ENCODE results near the gene ARFIP1. TPM values are rescaled to one million over a fixed set of nuclear protein-coding genes. Genes with fewer than 3 reads are reported as not detected.

The ARFIP1 gene
- polyA plus RNA-seq, 1 experiment = 11.5 TPM

- no peak for TF ChIP-seq CTCF (IDR thresholded peaks at IDR 0.05; ENCODE audit: insufficient read depth, low read depth, low read length)
- ChIA-PET POLR2A (no interaction called here), CTCF (interaction anchor here (1.0 kb wide), 1 partner anchor 12 kb away, joined by 3 read pairs; no protein-coding TSS in a partner anchor)
- DNase-seq (ENCODE audit: low read depth) = no peak
- no peaks in the 10 kb centered on the region for H3K36me3 ChIP-seq (ENCODE audit: control insufficient read depth, insufficient read depth, low read length)
- no peak overlapping the region for H3K4me3 ChIP-seq (ENCODE audit: low read depth, low read length)
- H3K27me3 ChIP-seq (ENCODE audit: control insufficient read depth, insufficient read depth, low read length) = no peaks in the 10 kb centered on the region
Measured at GRCh38 chr4:152944666-152945320, 165.0 kb downstream of the ARFIP1 start.

GRCh38 chr4:152945639-152946038, 165.9 kb downstream of the ARFIP1 start:
- H3K4me3 ChIP-seq (ENCODE audit: low read depth, low read length) = no peak overlapping the region
- DNase-seq (ENCODE audit: low read depth) = no peak
- TF ChIP-seq CTCF (IDR thresholded peaks at IDR 0.05; ENCODE audit: insufficient read depth, low read depth, low read length) = no peak
- H3K36me3 ChIP-seq (ENCODE audit: control insufficient read depth, insufficient read depth, low read length) = no peaks in the 10 kb centered on the region
- ChIA-PET CTCF (no interaction called here), POLR2A (no interaction called here)
- H3K27me3 ChIP-seq (ENCODE audit: control insufficient read depth, insufficient read depth, low read length) = peaks cover 1% of the 10 kb centered on the region; the same call in 1 of the 2 replicates

GRCh38 chr4:152946446-152946845, 166.7 kb downstream of the ARFIP1 start:
- no peak overlapping the region for H3K4me3 ChIP-seq (ENCODE audit: low read depth, low read length)
- POLR2A ChIA-PET = no interaction called here
- peaks cover 1% of the 10 kb centered on the region; the same call in 1 of the 2 replicates for H3K27me3 ChIP-seq (ENCODE audit: control insufficient read depth, insufficient read depth, low read length)
- H3K36me3 ChIP-seq (ENCODE audit: control insufficient read depth, insufficient read depth, low read length) = no peaks in the 10 kb centered on the region
- DNase-seq (ENCODE audit: low read depth) = no peak
- CTCF ChIA-PET = no interaction called here
- no peak for TF ChIP-seq CTCF (IDR thresholded peaks at IDR 0.05; ENCODE audit: insufficient read depth, low read depth, low read length)

GRCh38 chr4:152947311-152947710, 167.6 kb downstream of the ARFIP1 start:
- Histone ChIP-seq H3K27me3 (ENCODE audit: control insufficient read depth, insufficient read depth, low read length) (peaks cover 1% of the 10 kb centered on the region; the same call in 1 of the 2 replicates), H3K4me3 (ENCODE audit: low read depth, low read length) (no peak overlapping the region), H3K36me3 (ENCODE audit: control insufficient read depth, insufficient read depth, low read length) (no peaks in the 10 kb centered on the region)
- ChIA-PET POLR2A (no interaction called here), CTCF (no interaction called here)
- no peak for DNase-seq (ENCODE audit: low read depth)
- no peak for TF ChIP-seq CTCF (IDR thresholded peaks at IDR 0.05; ENCODE audit: insufficient read depth, low read depth, low read length)

- peaks cover 1% of the 10 kb centered on the region; the same call in 1 of the 2 replicates for H3K27me3 ChIP-seq (ENCODE audit: control insufficient read depth, insufficient read depth, low read length)
- no peak for TF ChIP-seq CTCF (IDR thresholded peaks at IDR 0.05; ENCODE audit: insufficient read depth, low read depth, low read length)
- ChIA-PET POLR2A (no interaction called here), CTCF (interaction anchor here (0.6 kb wide), 1 partner anchor 49 kb away, joined by 3 read pairs; no protein-coding TSS in a partner anchor)
- H3K4me3 ChIP-seq (ENCODE audit: low read depth, low read length) = no peak overlapping the region
- no peak for DNase-seq (ENCODE audit: low read depth)
- no peaks in the 10 kb centered on the region for H3K36me3 ChIP-seq (ENCODE audit: control insufficient read depth, insufficient read depth, low read length)
Measured at GRCh38 chr4:152949930-152950329, 170.2 kb downstream of the ARFIP1 start.

Data from BJ (cell line).